GM12878 (cell line): ENCODE results near the gene SAMD15. TPM values are rescaled to one million over a fixed set of nuclear protein-coding genes. Genes with fewer than 3 reads are reported as not detected.

ENCODE experiments used
- ATAC-seq: fragments of 200-7000 bp; cut with Tn5 transposase; 3 replicates; pipeline ENCODE4 v1.9.1; 2020; ENCODE audit warnings: mild to moderate bottlenecking, moderate library complexity
- BruUV-seq: library from RNA; stranded (reverse); fragments of 400-500 nt; replicated peaks from 2 replicates; lab custom pipeline; 2021; lab: Mats Ljungman, UMichigan
- CTCF ChIA-PET: fragments of 300-600 bp; sonication (Branson Sonifier 250); formaldehyde crosslinking; extraction: SDS; loops from one replicate; lab custom pipeline; 2021; ENCODE audit warnings: inconsistent platforms; lab: Yijun Ruan, JAX
- POLR2A ChIA-PET: fragments of 350-600 bp; formaldehyde crosslinking; extraction: SDS; loops from one replicate; lab custom pipeline; 2021; ENCODE audit warnings: inconsistent platforms; lab: Charles Lee
- RAD21 ChIA-PET: fragments of 300-600 bp; sonication (Branson Sonifier 250); formaldehyde crosslinking; loops from one replicate; lab custom pipeline; 2023; ENCODE audit warnings: antibody characterized with exemption; ENCODE audit not compliant: unreplicated experiment; lab: Charles Lee
- SMC1A ChIA-PET: fragments of 300-600 bp; sonication (Branson Sonifier 250); formaldehyde crosslinking; loops from one replicate; lab custom pipeline; 2023; ENCODE audit not compliant: unreplicated experiment, uncharacterized antibody; lab: Charles Lee
- DNase-seq: peaks from one replicate; pipeline ENCODE4 v3.0.0-alpha.2; 2011; ENCODE audit warnings: low read depth, low spot score
- FAIRE-seq: peaks from 3 replicates; lab custom pipeline; 2011; peaks lifted over from hg19 to GRCh38; lab: Jason Lieb, UNC
- H2AFZ ChIP-seq: 2 replicates; pipeline ENCODE4 v1.6.0; 2011; ENCODE audit warnings: low read depth, low read length, control low read depth; ENCODE audit not compliant: control insufficient read depth
- H3K27ac ChIP-seq: 2 replicates; pipeline ENCODE4 v1.5.1; 2011; ENCODE audit warnings: control low read depth; ENCODE audit not compliant: control insufficient read depth, insufficient read depth
- H3K27me3 ChIP-seq, 2 experiments: replicated peaks in 1 of 2; 2 replicates each; pipeline versions ENCODE4 v1.6.0 to v1.6.1; 2011; ENCODE audit warnings: low read length in 1 of 2; ENCODE audit not compliant: control insufficient read depth in 2 of 2, insufficient read depth in 2 of 2
- H3K36me3 ChIP-seq, 2 experiments: 2 replicates each; pipeline ENCODE4 v1.5.1; 2011; ENCODE audit warnings: low read length in 1 of 2; ENCODE audit not compliant: control insufficient read depth in 2 of 2, insufficient read depth in 2 of 2
- H3K4me1 ChIP-seq: 2 replicates; pipeline ENCODE4 v1.6.1; 2011; ENCODE audit warnings: mild to moderate bottlenecking, low read length, moderate library complexity, mixed read lengths; ENCODE audit not compliant: control insufficient read depth, insufficient read depth
- H3K4me2 ChIP-seq: 2 replicates; pipeline ENCODE4 v1.6.0; 2011; ENCODE audit warnings: control low read depth; ENCODE audit not compliant: control insufficient read depth, insufficient read depth
- H3K4me3 ChIP-seq: fragments of 200-600 bp; sonication (generic); 2 replicates; pipeline ENCODE4 v1.5.1; 2016
- H3K79me2 ChIP-seq: 2 replicates; pipeline ENCODE4 v1.6.0; 2011; ENCODE audit warnings: low read length; ENCODE audit not compliant: control insufficient read depth, insufficient read depth
- H3K9ac ChIP-seq: 2 replicates; pipeline ENCODE4 v1.8.0; 2011; ENCODE audit warnings: low read length, control low read depth, mixed read lengths; ENCODE audit not compliant: control insufficient read depth, insufficient read depth
- H3K9me3 ChIP-seq: replicated peaks from 3 replicates; pipeline ENCODE4 v1.5.1; 2011; ENCODE audit warnings: mild to moderate bottlenecking, low read length; ENCODE audit not compliant: control insufficient read depth, insufficient read depth
- H4K20me1 ChIP-seq: 2 replicates; pipeline ENCODE4 v1.6.0; 2011; ENCODE audit not compliant: control insufficient read depth, insufficient read depth
- ASH2L ChIP-seq: fragments of 300-600, 200-600 bp; sonication (generic); IDR thresholded peaks from 2 replicates; pipeline ENCODE4 v1.6.1; 2017; ENCODE audit warnings: low read depth, mild to moderate bottlenecking, borderline replicate concordance
- CHD4 ChIP-seq: fragments of 200-600 bp; sonication (generic); IDR thresholded peaks from 2 replicates; pipeline ENCODE4 v1.6.1; 2016; ENCODE audit warnings: mild to moderate bottlenecking
- CREM ChIP-seq: IDR thresholded peaks from 2 replicates; pipeline ENCODE4 v1.6.1; 2014; ENCODE audit warnings: antibody characterized with exemption, low read depth
- CTCF ChIP-seq, 3 experiments: IDR thresholded peaks in 2 of 3; conservative IDR thresholded peaks in 1 of 3; 2 replicates each; pipeline ENCODE4 v1.5.1; 2011; ENCODE audit warnings: low read depth in 3 of 3, low read length in 3 of 3, mild to moderate bottlenecking in 3 of 3, control low read depth in 2 of 3, moderate library complexity in 2 of 3, inconsistent platforms in 1 of 3, mixed read lengths in 1 of 3; ENCODE audit not compliant: control insufficient read depth in 2 of 3, insufficient read depth in 1 of 3; ENCODE audit errors: extremely low read depth in 1 of 3
- E4F1 ChIP-seq: fragments of 450-650 bp; IDR thresholded peaks from 2 replicates; pipeline ENCODE4 v1.6.1; 2018; ENCODE audit warnings: borderline replicate concordance, mild to moderate bottlenecking; ENCODE audit not compliant: partially characterized antibody
- FOXK2 ChIP-seq: fragments of 450-650 bp; IDR thresholded peaks from 2 replicates; pipeline ENCODE4 v1.6.1; 2017; ENCODE audit warnings: mild to moderate bottlenecking, moderate library complexity
- HDGF ChIP-seq: fragments of 450-650 bp; IDR thresholded peaks from 2 replicates; pipeline ENCODE4 v1.6.1; 2016; ENCODE audit warnings: antibody characterized with exemption
- MEF2A ChIP-seq: IDR thresholded peaks from 2 replicates; pipeline ENCODE4 v1.6.1; 2011; ENCODE audit warnings: low read depth, mild to moderate bottlenecking, low read length, moderate library complexity; ENCODE audit not compliant: insufficient read depth
- NFYA ChIP-seq: IDR thresholded peaks from 2 replicates; pipeline ENCODE4 v1.6.1; 2011; ENCODE audit warnings: low read depth, mild to moderate bottlenecking, low read length, improper control_type of control experiment, borderline replicate concordance
- NR2C1 ChIP-seq: fragments of 450-650 bp; IDR thresholded peaks from 2 replicates; pipeline ENCODE4 v1.6.1; 2017; ENCODE audit warnings: antibody characterized with exemption, mild to moderate bottlenecking, moderate library complexity
- NRF1 ChIP-seq: conservative IDR thresholded peaks from 2 replicates; pipeline ENCODE4 v1.6.1; 2011; ENCODE audit warnings: mild to moderate bottlenecking, low read depth, low read length, improper control_type of control experiment
- PAX8 ChIP-seq: fragments of 450-650 bp; IDR thresholded peaks from 2 replicates; pipeline ENCODE4 v1.6.1; 2017; ENCODE audit warnings: mild to moderate bottlenecking, moderate library complexity
- PML ChIP-seq: IDR thresholded peaks from 2 replicates; pipeline ENCODE4 v1.6.1; 2012; ENCODE audit warnings: low read length, inconsistent platforms
- RBBP5 ChIP-seq: fragments of 200-600 bp; sonication (generic); conservative IDR thresholded peaks from 2 replicates; pipeline ENCODE4 v1.6.1; 2016
- SREBF1 ChIP-seq: IDR thresholded peaks from 2 replicates; pipeline ENCODE4 v1.6.1; 2012; ENCODE audit warnings: mild to moderate bottlenecking, low read length
- SREBF2 ChIP-seq: IDR thresholded peaks from 2 replicates; pipeline ENCODE4 v1.6.1; 2012; ENCODE audit warnings: mild to moderate bottlenecking, low read length
- TCF7 ChIP-seq: IDR thresholded peaks from 2 replicates; pipeline ENCODE4 v1.6.1; 2014; ENCODE audit warnings: antibody characterized with exemption, borderline replicate concordance
- WGBS: methylation state at CpG from one replicate; pipeline ENCODE4 v1.1.6; 2016; ENCODE audit warnings: low lambda C conversion rate; ENCODE audit not compliant: insufficient replicate concordance, insufficient coverage; ENCODE audit errors: missing lambda C conversion rate; 5-methylcytosine and 5-hydroxymethylcytosine counted together
- in situ Hi-C: fragments of 300-500 bp; cut with MboI; formaldehyde crosslinking; loops from 9 replicates; pipeline ENCODE4 v1.14.3; 2018; ENCODE audit warnings: mixed read lengths
- intact Hi-C: fragments of 100-400 bp; cut with micrococcal nuclease; formaldehyde crosslinking; loops from one replicate; pipeline ENCODE4 v1.14.2; 2022; ENCODE audit not compliant: unreplicated experiment
- polyA plus RNA-seq, 11 experiments: library from polyadenylated mRNA; depleted of rRNA in 4 of 11; unstranded in 6 of 11; stranded (reverse) in 5 of 11; fragments of >200 nt; fragmentation: Nextera tagmentation in 4 of 11; fragmentation: Illumina TruSeq in 1 of 11; extraction: Ambion mirVana in 4 of 11; extraction: Trizol in 1 of 11; gene quantifications; 1 replicate in 1 of 11; 2 replicates in 10 of 11; pipeline versions ENCODE4 v1.2.1 to v1.2.3, GENCODE V29; 2011 to 2016; ENCODE audit warnings: inconsistent platforms in 2 of 11, missing spikeins in 2 of 11, low read depth in 1 of 11
- total RNA-seq, 4 experiments: library from RNA; depleted of rRNA in 3 of 4; stranded (reverse); fragments of >200 nt in 3 of 4; fragmentation: Illumina TruSeq in 1 of 4; extraction: Trizol in 1 of 4; gene quantifications; 2 replicates each; pipeline versions ENCODE4 v1.2.1 to v1.2.3, GENCODE V29; 2013 to 2021
- TF ChIP-seq, protein P1 (sequence below): IDR thresholded peaks from 2 replicates; pipeline ENCODE4 v1.6.1; 2012; ENCODE audit warnings: low read depth, low read length, improper control_type of control experiment

SAMD15 gene
- total and polyA plus RNA-seq, 10 of the 15 experiments (the other 5 are each of a cell fraction or from before 2014, with no cell fraction given): 0.33 to 2.0 (median 0.97) TPM

DNA sequence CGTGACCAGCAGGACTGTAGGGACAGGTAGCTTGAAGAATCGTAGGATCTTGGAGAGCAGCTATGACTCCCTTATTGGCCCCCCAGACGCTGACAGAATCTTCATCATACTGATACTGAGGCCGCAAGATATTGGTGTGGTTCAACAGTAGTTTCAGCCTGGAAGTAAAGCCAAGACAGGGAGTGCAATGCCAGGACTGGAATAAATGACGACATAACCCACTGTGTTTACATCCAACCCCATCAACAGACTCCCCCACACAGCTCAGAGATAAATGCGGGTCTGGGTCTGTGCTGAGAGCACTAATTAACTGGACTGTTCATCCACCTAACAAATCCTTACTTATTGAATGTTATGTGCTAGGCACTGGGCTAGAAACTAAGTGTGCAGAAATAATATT lies 29.5 kb downstream of the SAMD15 start (continued):
- TF ChIP-seq NR2C1 (no peak), CTCF (IDR thresholded peaks at IDR 0.05 in 2 of 3, conservative IDR thresholded peaks at IDR 0.05 in 1 of 3; ENCODE audit: control insufficient read depth in 2 of 3, extremely low read depth in 1 of 3, insufficient read depth in 1 of 3, low read depth in 3 of 3, low read length in 3 of 3) (no peak), ASH2L (no peak), NFYA (no peak), CHD4 (no peak), PML (no peak), E4F1 (no peak)
- TF ChIP-seq, all 136 proteins: peak for 0

DNA sequence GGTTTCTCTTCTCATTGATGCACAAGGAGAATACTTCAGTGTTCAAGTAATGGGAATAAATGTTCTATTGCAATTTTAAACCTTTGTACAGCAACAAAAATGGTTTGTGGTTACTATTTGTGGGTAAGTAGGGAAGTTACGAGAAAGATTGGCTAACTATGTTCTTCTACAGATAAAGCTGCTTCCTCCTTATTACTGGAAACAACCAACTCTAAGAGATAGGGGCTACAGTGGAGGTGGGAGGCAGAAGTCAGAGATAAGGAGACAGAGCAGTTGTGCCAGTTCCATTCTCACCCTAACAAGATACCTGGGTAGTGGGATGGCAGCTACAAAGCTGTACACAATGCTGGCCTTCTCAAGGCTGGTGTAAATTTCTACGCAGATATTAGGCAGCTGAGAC lies 30.0 kb downstream of the SAMD15 start:
- H3K79me2 ChIP-seq: no peaks in the 10 kb centered on the region
- H3K27me3 ChIP-seq: no peaks in the 10 kb centered on the region
- BruUV-seq: no TSS peak
- no peak overlapping the region for H3K9ac ChIP-seq
- SMC1A ChIA-PET: interaction anchor here (0.9 to 1.8 kb wide), 4 partner anchors 44 to 186 kb away, joined by 3 to 5 read pairs (median 3); no protein-coding TSS in a partner anchor
- POLR2A ChIA-PET: interaction anchor here (0.6 kb wide), 1 partner anchor 18 kb away, joined by 5 read pairs; no protein-coding TSS in a partner anchor
- intact Hi-C loops: no loop called here
- no peak overlapping the region for H3K4me3 ChIP-seq
- H3K4me1 ChIP-seq: no peaks in the 10 kb centered on the region; the same call in 1 of the 2 replicates
- H3K9me3 ChIP-seq: no peaks in the 10 kb centered on the region
- ATAC-seq: no peak
- no peak for FAIRE-seq
- H3K36me3 ChIP-seq: no peaks in the 10 kb centered on the region
- H4K20me1 ChIP-seq: no peaks in the 10 kb centered on the region
- CTCF ChIA-PET: interaction anchor here (0.8 to 1.6 kb wide), 4 partner anchors 9 to 697 kb away, joined by 3 to 4 read pairs (median 4); no protein-coding TSS in a partner anchor
- H3K4me2 ChIP-seq: no peak overlapping the region
- no peak overlapping the region; the same call in 1 of the 2 replicates for H2AFZ ChIP-seq
- WGBS: 76% methylated on average over 2 of the region's 2 CpGs
- in situ Hi-C loops: no loop called here
- no peak overlapping the region for H3K27ac ChIP-seq
- RAD21 ChIA-PET: interaction anchor here (0.7 to 1.7 kb wide), 4 partner anchors 30 to 1543 kb away, joined by 3 to 12 read pairs (median 3); partner anchors contain the start of genes SAMD15 and TMED8
- DNase-seq: no peak
- TF ChIP-seq, protein P1, sequence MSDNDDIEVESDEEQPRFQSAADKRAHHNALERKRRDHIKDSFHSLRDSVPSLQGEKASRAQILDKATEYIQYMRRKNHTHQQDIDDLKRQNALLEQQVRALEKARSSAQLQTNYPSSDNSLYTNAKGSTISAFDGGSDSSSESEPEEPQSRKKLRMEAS: no peak
- TF ChIP-seq RBBP5 (no peak), HDGF (no peak), NRF1 (no peak), FOXK2 (no peak), CREM (no peak), MEF2A (no peak), SREBF2 (no peak), SREBF1 (no peak), PAX8 (no peak), TCF7 (no peak)
